ENCODE data around the gene CACNG7.
A peak's percentile ranks its signal among the peaks of the same experiment; 100 is the strongest.

Gene CACNG7

DNA sequence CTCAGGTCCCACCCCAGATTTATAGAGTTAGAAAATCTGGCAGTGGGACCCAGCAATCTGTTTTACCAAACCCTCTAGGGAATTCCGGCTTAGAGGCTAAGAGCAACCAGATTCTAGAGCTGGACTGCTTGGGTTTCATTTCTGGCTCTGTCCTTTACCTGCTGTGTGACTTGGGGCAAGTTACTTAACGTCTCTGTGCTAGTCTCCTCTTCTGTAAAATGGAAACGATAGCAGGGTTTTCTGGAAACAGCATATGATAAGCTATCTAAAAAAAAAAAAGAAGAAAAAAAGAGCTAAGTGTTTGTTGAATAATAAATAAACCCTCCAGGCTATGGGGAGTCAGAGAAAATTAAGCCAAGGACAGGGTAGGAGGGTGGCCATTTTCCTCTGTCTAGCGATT, 11.6 kb upstream of the CACNG7 start:
- no peak for DNase-seq (ENCODE audit: extremely low read depth, low read depth)
- H3K4me3 ChIP-seq (replicated peaks; ENCODE audit: low read depth, low read length): no peak overlapping the region
- TF ChIP-seq CTCF (IDR thresholded peaks at IDR 0.05; ENCODE audit: low read depth, low read length, missing control alignments): no peak

DNA sequence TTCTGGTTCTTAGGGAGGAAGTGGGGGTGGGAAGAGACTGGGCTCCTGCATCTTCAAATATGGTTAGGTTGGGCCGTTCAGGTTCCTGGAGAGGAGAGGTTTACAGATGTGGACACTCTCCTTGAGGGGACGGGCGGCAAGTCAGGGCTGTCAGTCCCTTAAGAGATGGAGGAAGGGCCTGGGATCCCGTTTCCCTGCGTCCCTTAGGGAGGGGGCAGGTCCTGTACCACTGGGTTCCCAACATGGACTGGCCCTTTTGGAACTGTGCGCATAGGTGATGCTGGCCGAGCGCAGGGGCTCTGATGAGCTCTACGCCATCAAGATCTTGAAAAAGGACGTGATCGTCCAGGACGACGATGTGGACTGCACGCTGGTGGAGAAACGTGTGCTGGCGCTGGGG, 10.9 kb upstream of the CACNG7 start:
- no peak overlapping the region for H3K4me3 ChIP-seq (replicated peaks; ENCODE audit: low read depth, low read length)
- no peak for DNase-seq (ENCODE audit: extremely low read depth, low read depth)
- no peak for TF ChIP-seq CTCF (IDR thresholded peaks at IDR 0.05; ENCODE audit: low read depth, low read length, missing control alignments)

DNA sequence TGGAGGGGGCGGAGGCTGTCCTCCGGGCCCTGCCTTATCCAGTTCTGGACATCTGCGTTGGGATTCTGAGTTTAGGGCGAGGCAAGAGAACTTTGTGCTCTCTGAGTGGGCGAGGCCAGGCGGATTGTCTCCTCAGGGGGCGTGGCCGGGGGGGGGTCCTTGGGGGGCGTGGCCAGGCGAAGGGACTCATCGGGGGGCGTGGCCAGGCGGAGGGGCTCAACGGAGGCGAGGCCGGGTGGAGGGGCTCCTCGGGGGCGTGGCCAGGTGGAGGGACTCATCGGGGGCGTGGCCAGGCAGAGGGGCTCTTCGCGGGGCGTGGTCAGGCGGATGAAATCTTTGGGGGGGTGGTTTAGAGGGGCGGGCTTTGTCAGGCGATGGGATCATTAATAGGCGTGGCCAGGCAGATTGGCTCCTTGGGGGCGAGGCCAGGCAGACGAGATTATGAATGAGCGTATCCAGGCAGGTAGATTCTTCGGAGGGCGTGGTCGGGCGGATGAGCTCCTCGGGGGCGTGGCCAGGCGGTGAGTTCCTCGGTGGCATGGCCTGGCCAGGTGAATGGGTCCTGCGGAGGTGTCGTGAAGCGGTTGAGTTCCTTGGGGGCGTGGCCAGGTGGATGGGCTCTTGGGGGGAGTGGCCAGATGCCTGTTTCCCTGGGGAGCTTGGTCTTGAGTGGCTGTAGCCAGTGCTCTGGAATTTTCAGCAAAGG, 10.3 kb upstream of the CACNG7 start:
- H3K4me3 ChIP-seq (replicated peaks; ENCODE audit: low read depth, low read length): no peak overlapping the region
- TF ChIP-seq CTCF (IDR thresholded peaks at IDR 0.05; ENCODE audit: low read depth, low read length, missing control alignments): no peak
- DNase-seq (ENCODE audit: extremely low read depth, low read depth): no peak

DNA sequence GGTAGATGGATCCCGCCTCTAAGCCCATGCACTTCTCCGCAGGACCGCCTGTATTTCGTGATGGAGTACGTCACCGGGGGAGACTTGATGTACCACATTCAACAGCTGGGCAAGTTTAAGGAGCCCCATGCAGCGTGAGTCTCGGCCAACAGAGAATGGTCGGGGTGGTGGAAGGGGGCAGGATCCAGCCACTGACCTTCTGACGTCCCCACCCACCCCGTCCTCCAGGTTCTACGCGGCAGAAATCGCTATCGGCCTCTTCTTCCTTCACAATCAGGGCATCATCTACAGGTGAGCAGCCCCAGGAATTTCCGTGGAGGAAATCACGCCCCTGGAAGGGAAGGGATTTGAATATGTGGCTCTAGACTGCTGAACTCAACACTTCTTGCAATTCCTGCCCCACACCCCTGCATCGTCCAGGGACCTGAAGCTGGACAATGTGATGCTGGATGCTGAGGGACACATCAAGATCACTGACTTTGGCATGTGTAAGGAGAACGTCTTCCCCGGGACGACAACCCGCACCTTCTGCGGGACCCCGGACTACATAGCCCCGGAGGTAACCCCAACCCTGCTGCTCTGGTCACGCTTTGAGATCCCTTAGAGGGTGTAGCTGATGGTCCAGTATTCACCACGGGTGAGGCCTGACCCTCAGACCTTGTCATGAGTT, 8.8 kb upstream of the CACNG7 start:
- H3K4me3 ChIP-seq (replicated peaks; ENCODE audit: low read depth, low read length): no peak overlapping the region
- no peak for DNase-seq (ENCODE audit: extremely low read depth, low read depth)
- TF ChIP-seq CTCF (IDR thresholded peaks at IDR 0.05; ENCODE audit: low read depth, low read length, missing control alignments): no peak

DNA sequence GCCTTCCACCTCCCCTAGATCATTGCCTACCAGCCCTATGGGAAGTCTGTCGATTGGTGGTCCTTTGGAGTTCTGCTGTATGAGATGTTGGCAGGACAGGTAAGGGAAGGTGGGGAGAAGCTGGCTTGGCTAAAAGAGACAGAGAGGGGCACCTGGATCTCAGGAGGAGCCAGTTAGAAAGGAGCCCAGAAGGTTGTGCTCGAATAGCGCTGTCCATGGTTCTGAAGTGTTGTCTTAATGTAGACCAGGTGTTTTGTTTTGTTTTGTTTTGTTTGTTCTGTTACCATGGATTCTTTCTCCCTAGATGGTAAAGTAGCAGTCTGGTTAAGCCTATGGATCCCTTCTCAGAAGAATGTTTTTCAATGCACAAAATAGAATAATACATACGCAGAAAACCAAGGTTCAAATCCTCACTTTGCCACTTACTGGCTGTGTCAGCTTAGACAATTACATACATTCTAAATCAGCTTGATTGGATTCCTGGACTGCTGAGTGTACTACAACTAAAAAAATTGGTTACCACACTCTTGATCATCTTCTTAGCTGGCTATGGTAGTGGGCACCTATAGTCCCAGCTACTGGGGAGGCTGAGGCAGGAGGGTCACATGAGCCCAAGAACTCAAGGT, 5.9 kb upstream of the CACNG7 start:
- peak; percentile 45 for DNase-seq (ENCODE audit: extremely low read depth, low read depth)
- no peak for TF ChIP-seq CTCF (IDR thresholded peaks at IDR 0.05; ENCODE audit: low read depth, low read length, missing control alignments)
- no peak overlapping the region for H3K4me3 ChIP-seq (replicated peaks; ENCODE audit: low read depth, low read length)

DNA sequence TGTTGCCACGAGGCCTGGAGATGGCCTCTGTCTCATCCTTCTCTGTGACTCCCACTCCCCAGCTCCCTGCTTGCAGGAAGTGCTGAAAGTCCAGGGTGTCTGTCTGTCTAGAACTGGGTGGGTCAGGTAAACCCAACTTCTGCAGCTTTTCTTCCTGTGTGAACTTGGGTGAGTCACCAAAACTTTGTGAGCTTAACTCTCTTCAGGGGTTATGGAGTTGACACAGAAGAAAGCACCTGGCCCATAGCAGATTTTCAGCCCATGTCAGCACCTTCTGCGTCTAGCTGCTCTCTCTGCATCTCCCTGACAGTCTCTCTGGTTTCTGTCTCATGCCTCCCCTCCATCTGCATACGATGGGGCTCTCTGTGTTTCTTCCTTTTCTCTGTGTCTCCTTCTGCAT, 4.2 kb upstream of the CACNG7 start:
- no peak overlapping the region for H3K4me3 ChIP-seq (replicated peaks; ENCODE audit: low read depth, low read length)
- DNase-seq (ENCODE audit: extremely low read depth, low read depth): no peak
- no peak for TF ChIP-seq CTCF (IDR thresholded peaks at IDR 0.05; ENCODE audit: low read depth, low read length, missing control alignments)

Data from HFF-Myc (cell line).